Body of pancreas (tissue), 4 donors: ENCODE data around the gene NPC2.

ENCODE experiments used
- POLR2A ChIP-seq, 3 donors: fragments of 450-650 bp; IDR thresholded peaks; one replicate each; pipeline ENCODE4 v1.6.1; 2016; ENCODE audit warnings: antibody characterized with exemption in 3 of 3, mild to moderate bottlenecking in 2 of 3
- TF ChIP-seq, protein P1 (sequence below), 7 experiments: fragments of 450-650 bp in 4 of 7; fragments of 200-600 bp in 3 of 7; sonication (generic) in 3 of 7; IDR thresholded peaks; one replicate each; pipeline ENCODE4 v1.5.1; 2016 to 2019; ENCODE audit warnings: antibody characterized with exemption in 7 of 7

DNA sequence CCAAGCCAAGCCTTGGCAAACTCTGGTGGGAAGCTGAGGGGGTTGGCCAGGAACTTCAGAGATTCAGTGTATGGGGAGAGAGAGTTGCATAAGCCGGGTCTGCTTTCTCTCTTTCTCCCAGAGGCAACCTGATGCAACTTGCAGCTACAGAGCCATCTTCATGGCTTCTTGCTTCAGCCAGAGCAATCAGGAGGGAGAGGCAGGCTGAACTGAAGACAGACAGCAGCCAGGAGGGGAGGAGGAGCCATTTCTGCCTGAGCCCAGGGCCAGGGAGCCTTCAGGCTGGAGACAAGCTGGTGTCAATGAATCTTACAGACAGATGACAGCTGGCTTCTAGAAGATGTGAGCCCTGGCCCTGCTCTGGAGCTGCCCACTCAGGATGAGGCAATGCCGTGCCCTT, 18.7 kb downstream of the NPC2 start:
- TF ChIP-seq, protein P1, sequence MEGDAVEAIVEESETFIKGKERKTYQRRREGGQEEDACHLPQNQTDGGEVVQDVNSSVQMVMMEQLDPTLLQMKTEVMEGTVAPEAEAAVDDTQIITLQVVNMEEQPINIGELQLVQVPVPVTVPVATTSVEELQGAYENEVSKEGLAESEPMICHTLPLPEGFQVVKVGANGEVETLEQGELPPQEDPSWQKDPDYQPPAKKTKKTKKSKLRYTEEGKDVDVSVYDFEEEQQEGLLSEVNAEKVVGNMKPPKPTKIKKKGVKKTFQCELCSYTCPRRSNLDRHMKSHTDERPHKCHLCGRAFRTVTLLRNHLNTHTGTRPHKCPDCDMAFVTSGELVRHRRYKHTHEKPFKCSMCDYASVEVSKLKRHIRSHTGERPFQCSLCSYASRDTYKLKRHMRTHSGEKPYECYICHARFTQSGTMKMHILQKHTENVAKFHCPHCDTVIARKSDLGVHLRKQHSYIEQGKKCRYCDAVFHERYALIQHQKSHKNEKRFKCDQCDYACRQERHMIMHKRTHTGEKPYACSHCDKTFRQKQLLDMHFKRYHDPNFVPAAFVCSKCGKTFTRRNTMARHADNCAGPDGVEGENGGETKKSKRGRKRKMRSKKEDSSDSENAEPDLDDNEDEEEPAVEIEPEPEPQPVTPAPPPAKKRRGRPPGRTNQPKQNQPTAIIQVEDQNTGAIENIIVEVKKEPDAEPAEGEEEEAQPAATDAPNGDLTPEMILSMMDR (IDR thresholded peaks at IDR 0.05): no peak
- TF ChIP-seq POLR2A (IDR thresholded peaks at IDR 0.05): no peak
